ENCODE data around the gene SCG3. TPM values are rescaled to one million over a fixed set of nuclear protein-coding genes. Genes with fewer than 3 reads are reported as not detected.

The SCG3 gene
- total and polyA plus RNA-seq, 2 of the 13 experiments (the other 11 are each of a cell fraction or from before 2014, with no cell fraction given) = not detected

GRCh38 chr15:51661072-51661471 lies 20.2 kb upstream of the SCG3 start:
- FAIRE-seq = no peak
- no peaks in the 10 kb centered on the region for H3K79me2 ChIP-seq (ENCODE audit: insufficient read depth, low read length)
- no peaks in the 10 kb centered on the region for H3K9me3 ChIP-seq (ENCODE audit: low read length)
- WGBS (ENCODE audit: low lambda C conversion rate) = 48% methylated on average over 2 of the region's 2 CpGs
- CTCF ChIA-PET (ENCODE audit: low intra/inter-chr PET ratio, low total read pairs) = no interaction called here
- no peak for DNase-seq (ENCODE audit: low spot score)
- intact Hi-C loops (cut with micrococcal nuclease; ENCODE audit: unreplicated experiment) (no loop called here), in situ Hi-C loops (cut with HindIII; ENCODE audit: extremely low pct_ligation_motif_present, low pct_unique_long_range_greater_than_20kb) (no loop called here)
- POLR2A ChIA-PET = no interaction called here
- H3K27me3 ChIP-seq (ENCODE audit: control insufficient read depth in 1 of 2, insufficient read depth in 2 of 2, low read length in 2 of 2) = no peaks in the 10 kb centered on the region
- H2AFZ ChIP-seq (ENCODE audit: low read length) = no peak overlapping the region
- no peaks in the 10 kb centered on the region for H3K36me3 ChIP-seq (replicated peaks in 1 of 2; ENCODE audit: control insufficient read depth in 1 of 2, insufficient read depth in 2 of 2, low read length in 2 of 2)
- H3K4me3 ChIP-seq (replicated peaks in 1 of 3; ENCODE audit: insufficient read depth in 1 of 3, low read depth in 2 of 3, low read length in 3 of 3) = no peak overlapping the region
- BruUV-seq (replicated peaks) = no TSS peak
- no peak for ATAC-seq
- H3K4me1 ChIP-seq (ENCODE audit: insufficient read depth, low read length) = no peaks in the 10 kb centered on the region
- H3K4me2 ChIP-seq (ENCODE audit: low read depth, low read length) = no peak overlapping the region
- no peak overlapping the region for H3K27ac ChIP-seq (ENCODE audit: extremely low read length, insufficient read depth, low read length)
- H3K9ac ChIP-seq (ENCODE audit: insufficient read depth, low read depth, low read length) = no peak overlapping the region
- no peaks in the 10 kb centered on the region for H4K20me1 ChIP-seq (ENCODE audit: insufficient read depth, low read length)
- TF ChIP-seq, protein P1, sequence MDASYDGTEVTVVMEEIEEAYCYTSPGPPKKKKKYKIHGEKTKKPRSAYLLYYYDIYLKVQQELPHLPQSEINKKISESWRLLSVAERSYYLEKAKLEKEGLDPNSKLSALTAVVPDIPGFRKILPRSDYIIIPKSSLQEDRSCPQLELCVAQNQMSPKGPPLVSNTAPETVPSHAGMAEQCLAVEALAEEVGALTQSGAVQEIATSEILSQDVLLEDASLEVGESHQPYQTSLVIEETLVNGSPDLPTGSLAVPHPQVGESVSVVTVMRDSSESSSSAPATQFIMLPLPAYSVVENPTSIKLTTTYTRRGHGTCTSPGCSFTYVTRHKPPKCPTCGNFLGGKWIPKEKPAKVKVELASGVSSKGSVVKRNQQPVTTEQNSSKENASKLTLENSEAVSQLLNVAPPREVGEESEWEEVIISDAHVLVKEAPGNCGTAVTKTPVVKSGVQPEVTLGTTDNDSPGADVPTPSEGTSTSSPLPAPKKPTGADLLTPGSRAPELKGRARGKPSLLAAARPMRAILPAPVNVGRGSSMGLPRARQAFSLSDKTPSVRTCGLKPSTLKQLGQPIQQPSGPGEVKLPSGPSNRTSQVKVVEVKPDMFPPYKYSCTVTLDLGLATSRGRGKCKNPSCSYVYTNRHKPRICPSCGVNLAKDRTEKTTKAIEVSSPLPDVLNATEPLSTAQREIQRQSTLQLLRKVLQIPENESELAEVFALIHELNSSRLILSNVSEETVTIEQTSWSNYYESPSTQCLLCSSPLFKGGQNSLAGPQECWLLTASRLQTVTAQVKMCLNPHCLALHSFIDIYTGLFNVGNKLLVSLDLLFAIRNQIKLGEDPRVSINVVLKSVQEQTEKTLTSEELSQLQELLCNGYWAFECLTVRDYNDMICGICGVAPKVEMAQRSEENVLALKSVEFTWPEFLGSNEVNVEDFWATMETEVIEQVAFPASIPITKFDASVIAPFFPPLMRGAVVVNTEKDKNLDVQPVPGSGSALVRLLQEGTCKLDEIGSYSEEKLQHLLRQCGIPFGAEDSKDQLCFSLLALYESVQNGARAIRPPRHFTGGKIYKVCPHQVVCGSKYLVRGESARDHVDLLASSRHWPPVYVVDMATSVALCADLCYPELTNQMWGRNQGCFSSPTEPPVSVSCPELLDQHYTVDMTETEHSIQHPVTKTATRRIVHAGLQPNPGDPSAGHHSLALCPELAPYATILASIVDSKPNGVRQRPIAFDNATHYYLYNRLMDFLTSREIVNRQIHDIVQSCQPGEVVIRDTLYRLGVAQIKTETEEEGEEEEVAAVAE (CRISPR knock-in tag; IDR thresholded peaks at IDR 0.05; ENCODE audit: borderline replicate concordance) = no peak
- no peak for TF ChIP-seq NFYB (CRISPR knock-in tag; IDR thresholded peaks at IDR 0.05)
- TF ChIP-seq SIX4 (CRISPR knock-in tag; IDR thresholded peaks at IDR 0.05) = no peak
- TF ChIP-seq SNRNP70 (IDR thresholded peaks at IDR 0.05; ENCODE audit: low read depth, low read length) = no peak
- TF ChIP-seq KLF13 (CRISPR knock-in tag; IDR thresholded peaks at IDR 0.05) = no peak
- no peak for TF ChIP-seq SP2 (CRISPR knock-in tag; IDR thresholded peaks at IDR 0.05)
- no peak for TF ChIP-seq ZNF776 (CRISPR knock-in tag; IDR thresholded peaks at IDR 0.05)
- TF ChIP-seq STAG1 (CRISPR knock-in tag; IDR thresholded peaks at IDR 0.05) = no peak
- TF ChIP-seq, protein P2, sequence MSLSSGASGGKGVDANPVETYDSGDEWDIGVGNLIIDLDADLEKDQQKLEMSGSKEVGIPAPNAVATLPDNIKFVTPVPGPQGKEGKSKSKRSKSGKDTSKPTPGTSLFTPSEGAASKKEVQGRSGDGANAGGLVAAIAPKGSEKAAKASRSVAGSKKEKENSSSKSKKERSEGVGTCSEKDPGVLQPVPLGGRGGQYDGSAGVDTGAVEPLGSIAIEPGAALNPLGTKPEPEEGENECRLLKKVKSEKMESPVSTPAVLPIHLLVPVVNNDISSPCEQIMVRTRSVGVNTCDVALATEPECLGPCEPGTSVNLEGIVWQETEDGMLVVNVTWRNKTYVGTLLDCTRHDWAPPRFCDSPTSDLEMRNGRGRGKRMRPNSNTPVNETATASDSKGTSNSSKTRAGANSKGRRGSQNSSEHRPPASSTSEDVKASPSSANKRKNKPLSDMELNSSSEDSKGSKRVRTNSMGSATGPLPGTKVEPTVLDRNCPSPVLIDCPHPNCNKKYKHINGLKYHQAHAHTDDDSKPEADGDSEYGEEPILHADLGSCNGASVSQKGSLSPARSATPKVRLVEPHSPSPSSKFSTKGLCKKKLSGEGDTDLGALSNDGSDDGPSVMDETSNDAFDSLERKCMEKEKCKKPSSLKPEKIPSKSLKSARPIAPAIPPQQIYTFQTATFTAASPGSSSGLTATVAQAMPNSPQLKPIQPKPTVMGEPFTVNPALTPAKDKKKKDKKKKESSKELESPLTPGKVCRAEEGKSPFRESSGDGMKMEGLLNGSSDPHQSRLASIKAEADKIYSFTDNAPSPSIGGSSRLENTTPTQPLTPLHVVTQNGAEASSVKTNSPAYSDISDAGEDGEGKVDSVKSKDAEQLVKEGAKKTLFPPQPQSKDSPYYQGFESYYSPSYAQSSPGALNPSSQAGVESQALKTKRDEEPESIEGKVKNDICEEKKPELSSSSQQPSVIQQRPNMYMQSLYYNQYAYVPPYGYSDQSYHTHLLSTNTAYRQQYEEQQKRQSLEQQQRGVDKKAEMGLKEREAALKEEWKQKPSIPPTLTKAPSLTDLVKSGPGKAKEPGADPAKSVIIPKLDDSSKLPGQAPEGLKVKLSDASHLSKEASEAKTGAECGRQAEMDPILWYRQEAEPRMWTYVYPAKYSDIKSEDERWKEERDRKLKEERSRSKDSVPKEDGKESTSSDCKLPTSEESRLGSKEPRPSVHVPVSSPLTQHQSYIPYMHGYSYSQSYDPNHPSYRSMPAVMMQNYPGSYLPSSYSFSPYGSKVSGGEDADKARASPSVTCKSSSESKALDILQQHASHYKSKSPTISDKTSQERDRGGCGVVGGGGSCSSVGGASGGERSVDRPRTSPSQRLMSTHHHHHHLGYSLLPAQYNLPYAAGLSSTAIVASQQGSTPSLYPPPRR (CRISPR knock-in tag; IDR thresholded peaks at IDR 0.05; ENCODE audit: borderline replicate concordance) = no peak
- no peak for TF ChIP-seq PHB2 (IDR thresholded peaks at IDR 0.05; ENCODE audit: partially characterized antibody)
- no peak for TF ChIP-seq REST (IDR thresholded peaks at IDR 0.05; ENCODE audit: borderline replicate concordance in 1 of 2, low read depth in 1 of 2, low read length in 2 of 2)
- no peak for TF ChIP-seq PCBP2 (optimal IDR thresholded peaks at IDR 0.05; ENCODE audit: low read depth, low read length, poor library complexity, severe bottlenecking)
- no peak for TF ChIP-seq SP5 (CRISPR knock-in tag; IDR thresholded peaks at IDR 0.05; ENCODE audit: borderline replicate concordance, low read depth)
